Measurements from ENCODE around the gene DPYD. TPM values are rescaled to one million over a fixed set of nuclear protein-coding genes. Genes with fewer than 3 reads are reported as not detected.

The DPYD gene
- total RNA-seq, 2 donors from 2014 or later, result 4.9 to 11.7 TPM

GRCh38 chr1:97337250-97338030 lies 583.4 kb downstream of the DPYD start:
- H3K36me3 ChIP-seq, result no peaks in the 10 kb centered on the region
- intact Hi-C loops (cut with DNase I), result no loop called here
- H3K27ac ChIP-seq, result no peak overlapping the region
- H3K27me3 ChIP-seq, result no peaks in the 10 kb centered on the region
- TF ChIP-seq, protein P1, sequence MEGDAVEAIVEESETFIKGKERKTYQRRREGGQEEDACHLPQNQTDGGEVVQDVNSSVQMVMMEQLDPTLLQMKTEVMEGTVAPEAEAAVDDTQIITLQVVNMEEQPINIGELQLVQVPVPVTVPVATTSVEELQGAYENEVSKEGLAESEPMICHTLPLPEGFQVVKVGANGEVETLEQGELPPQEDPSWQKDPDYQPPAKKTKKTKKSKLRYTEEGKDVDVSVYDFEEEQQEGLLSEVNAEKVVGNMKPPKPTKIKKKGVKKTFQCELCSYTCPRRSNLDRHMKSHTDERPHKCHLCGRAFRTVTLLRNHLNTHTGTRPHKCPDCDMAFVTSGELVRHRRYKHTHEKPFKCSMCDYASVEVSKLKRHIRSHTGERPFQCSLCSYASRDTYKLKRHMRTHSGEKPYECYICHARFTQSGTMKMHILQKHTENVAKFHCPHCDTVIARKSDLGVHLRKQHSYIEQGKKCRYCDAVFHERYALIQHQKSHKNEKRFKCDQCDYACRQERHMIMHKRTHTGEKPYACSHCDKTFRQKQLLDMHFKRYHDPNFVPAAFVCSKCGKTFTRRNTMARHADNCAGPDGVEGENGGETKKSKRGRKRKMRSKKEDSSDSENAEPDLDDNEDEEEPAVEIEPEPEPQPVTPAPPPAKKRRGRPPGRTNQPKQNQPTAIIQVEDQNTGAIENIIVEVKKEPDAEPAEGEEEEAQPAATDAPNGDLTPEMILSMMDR (IDR thresholded peaks at IDR 0.05), result no peak
- no peaks in the 10 kb centered on the region for H3K4me1 ChIP-seq
- no peak overlapping the region for H3K4me3 ChIP-seq
- H3K9me3 ChIP-seq, result no peaks in the 10 kb centered on the region
- DNase-seq, result no peak
- H3K9ac ChIP-seq (ENCODE audit: low read depth in 2 of 2, low read length in 2 of 2), result no peak overlapping the region

- no peak overlapping the region for H3K4me3 ChIP-seq
- TF ChIP-seq, protein P1 (IDR thresholded peaks at IDR 0.05), result no peak
- DNase-seq, result no peak
- H3K9ac ChIP-seq (ENCODE audit: low read depth in 2 of 2, low read length in 2 of 2), result no peak overlapping the region
- H3K4me1 ChIP-seq, result no peaks in the 10 kb centered on the region
- intact Hi-C loops (cut with DNase I), result no loop called here
- H3K36me3 ChIP-seq, result no peaks in the 10 kb centered on the region
- H3K27me3 ChIP-seq, result no peaks in the 10 kb centered on the region
- H3K27ac ChIP-seq, result no peak overlapping the region
- H3K9me3 ChIP-seq, result no peaks in the 10 kb centered on the region
Measured at GRCh38 chr1:97334454-97334853, 586.4 kb downstream of the DPYD start.

DNA sequence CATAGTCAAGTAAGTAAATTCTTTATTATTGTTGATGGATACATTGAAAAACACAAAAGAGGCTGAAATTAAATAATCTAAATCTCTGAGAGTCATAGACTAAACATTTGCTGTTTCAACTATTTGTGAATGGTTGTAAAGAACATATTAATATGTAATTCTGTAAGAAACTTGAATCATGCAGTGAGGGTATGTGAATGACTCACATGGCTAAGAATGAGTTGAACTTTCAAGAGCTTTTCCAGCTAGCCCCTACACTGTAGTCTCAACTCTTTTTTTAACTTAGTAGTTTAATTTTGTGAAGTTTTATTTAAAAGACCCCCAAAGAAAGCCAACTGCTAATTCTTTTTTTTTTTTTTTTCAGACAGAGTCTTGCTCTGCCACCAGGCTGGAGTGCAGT lies 588.1 kb downstream of the DPYD start:
- H3K4me1 ChIP-seq, result no peaks in the 10 kb centered on the region
- H3K9me3 ChIP-seq, result no peaks in the 10 kb centered on the region
- no peak overlapping the region for H3K27ac ChIP-seq
- no peaks in the 10 kb centered on the region for H3K27me3 ChIP-seq
- TF ChIP-seq, protein P1 (IDR thresholded peaks at IDR 0.05), result no peak
- DNase-seq, result no peak
- intact Hi-C loops (cut with DNase I), result no loop called here
- H3K9ac ChIP-seq (ENCODE audit: low read depth in 2 of 2, low read length in 2 of 2), result no peak overlapping the region
- H3K36me3 ChIP-seq, result no peaks in the 10 kb centered on the region
- no peak overlapping the region for H3K4me3 ChIP-seq

DNA sequence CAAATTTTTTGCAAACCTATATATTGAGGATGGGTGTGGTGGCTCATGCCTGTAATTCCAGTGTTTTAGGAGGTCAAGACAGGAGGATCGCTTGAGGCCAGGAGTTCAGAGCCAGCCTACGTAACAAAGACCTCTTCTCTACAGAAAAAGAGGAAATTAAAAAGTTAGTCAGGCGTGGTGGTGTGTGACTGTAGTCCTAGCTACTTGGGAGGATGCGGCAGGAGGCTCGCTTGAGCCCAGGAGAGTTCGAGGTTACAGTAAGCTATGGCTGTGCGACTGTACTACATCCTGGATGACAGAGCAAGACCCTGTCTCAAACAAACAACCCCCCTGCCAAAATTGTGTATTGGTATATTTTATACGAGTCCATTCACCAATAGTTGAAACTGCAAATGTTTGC lies 589.7 kb downstream of the DPYD start:
- Histone ChIP-seq H3K4me1 (no peaks in the 10 kb centered on the region), H3K4me3 (no peak overlapping the region), H3K36me3 (no peaks in the 10 kb centered on the region), H3K27ac (no peak overlapping the region), H3K27me3 (no peaks in the 10 kb centered on the region), H3K9me3 (no peaks in the 10 kb centered on the region), H3K9ac (ENCODE audit: low read depth in 2 of 2, low read length in 2 of 2) (no peak overlapping the region)
- TF ChIP-seq, protein P1 (IDR thresholded peaks at IDR 0.05), result no peak
- intact Hi-C loops (cut with DNase I), result no loop called here
- no peak for DNase-seq

- H3K4me3 ChIP-seq, result no peak overlapping the region
Measured at GRCh38 chr1:97314685-97315084, 606.1 kb downstream of the DPYD start.

More at GRCh38 chr1:97314685-97315084, 606.1 kb downstream of the DPYD start:
- TF ChIP-seq, protein P1 (IDR thresholded peaks at IDR 0.05), result no peak
- intact Hi-C loops (cut with DNase I), result no loop called here
- H3K27me3 ChIP-seq, result no peaks in the 10 kb centered on the region
- no peak overlapping the region for H3K9ac ChIP-seq (ENCODE audit: low read depth in 2 of 2, low read length in 2 of 2)
- H3K9me3 ChIP-seq, result no peaks in the 10 kb centered on the region
- no peak for DNase-seq
- no peaks in the 10 kb centered on the region for H3K4me1 ChIP-seq
- H3K27ac ChIP-seq, result no peak overlapping the region
- no peaks in the 10 kb centered on the region for H3K36me3 ChIP-seq

Data from colonic mucosa (tissue), 4 donors.